Upper lobe of left lung (tissue), 6 donors: Measurements from ENCODE around the gene PRSS48. TPM values are rescaled to one million over a fixed set of nuclear protein-coding genes. Genes with fewer than 3 reads are reported as not detected.

Experiments used
- ATAC-seq, 2 donors: fragments of 200-7000 bp; cut with Tn5 transposase; one replicate each; pipeline ENCODE4 v1.9.1; 2022; ENCODE audit warnings: mild to moderate bottlenecking in 2 of 2, moderate library complexity in 2 of 2; ENCODE audit not compliant: low FRiP score in 2 of 2
- DNase-seq, 2 donors: peaks; one replicate each; pipeline ENCODE4 v3.0.0-alpha.2; 2019 to 2020
- H3K27ac ChIP-seq, 4 donors: fragments of 200-600 bp; sonication (generic); one replicate each; pipeline ENCODE4 v1.5.1; 2016 to 2019
- H3K27me3 ChIP-seq, 4 donors: fragments of 200-600 bp; sonication (generic); one replicate each; pipeline ENCODE4 v1.5.1; 2017 to 2019
- H3K36me3 ChIP-seq, 4 donors: fragments of 200-600 bp; sonication (generic); one replicate each; pipeline ENCODE4 v1.5.1; 2016 to 2019
- H3K4me1 ChIP-seq, 4 donors: fragments of 200-600 bp; sonication (generic); one replicate each; pipeline ENCODE4 v1.5.1; 2018 to 2019
- H3K4me3 ChIP-seq, 4 donors: fragments of 200-600 bp; sonication (generic); one replicate each; pipeline ENCODE4 v1.5.1; 2017 to 2019; ENCODE audit warnings: mild to moderate bottlenecking in 2 of 4, moderate library complexity in 1 of 4
- H3K9me3 ChIP-seq, 4 donors: fragments of 200-600 bp; sonication (generic); one replicate each; pipeline ENCODE4 v1.5.1; 2018 to 2019
- EP300 ChIP-seq, 4 donors: sonication (generic); formaldehyde crosslinking; IDR thresholded peaks; one replicate each; pipeline ENCODE4 v1.5.1; 2017; ENCODE audit warnings: antibody characterized with exemption in 4 of 4, control low read depth in 2 of 4
- POLR2A ChIP-seq, 4 donors: fragments of 450-650 bp; IDR thresholded peaks; one replicate each; pipeline ENCODE4 v1.5.1; 2016 to 2017; ENCODE audit warnings: antibody characterized with exemption in 4 of 4, mild to moderate bottlenecking in 2 of 4
- POLR2AphosphoS5 ChIP-seq, 2 donors: sonication (generic); formaldehyde crosslinking; IDR thresholded peaks; one replicate each; pipeline ENCODE4 v1.5.1; 2017; ENCODE audit warnings: antibody characterized with exemption in 2 of 2
- WGBS, 2 donors: methylation state at CpG; one replicate each; pipeline ENCODE4 v1.1.5; 2017 to 2018; 5-methylcytosine and 5-hydroxymethylcytosine counted together
- total RNA-seq, 6 donors: library from RNA; depleted of rRNA in 4 of 6; stranded (reverse); fragments of >200 nt in 4 of 6; gene quantifications; one replicate each; pipeline versions ENCODE4 v1.1.0 to v1.2.1, GENCODE V29; 2016 to 2021
- TF ChIP-seq, protein P1 (sequence below), 6 experiments: fragments of 450-650 bp in 4 of 6; fragments of 200-600 bp in 2 of 6; sonication (generic) in 2 of 6; IDR thresholded peaks; one replicate each; pipeline ENCODE4 v1.5.1; 2016 to 2019; ENCODE audit warnings: antibody characterized with exemption in 6 of 6
- donor health status: DM: no; HTN: no; CAD: no; lungs with moderate emphysema.
- donor health status: DM: no; HTN: yes; CAD: no; lungs with severe emphysema.

PRSS48 gene
- total RNA-seq, 6 donors from 2014 or later = not detected

DNA sequence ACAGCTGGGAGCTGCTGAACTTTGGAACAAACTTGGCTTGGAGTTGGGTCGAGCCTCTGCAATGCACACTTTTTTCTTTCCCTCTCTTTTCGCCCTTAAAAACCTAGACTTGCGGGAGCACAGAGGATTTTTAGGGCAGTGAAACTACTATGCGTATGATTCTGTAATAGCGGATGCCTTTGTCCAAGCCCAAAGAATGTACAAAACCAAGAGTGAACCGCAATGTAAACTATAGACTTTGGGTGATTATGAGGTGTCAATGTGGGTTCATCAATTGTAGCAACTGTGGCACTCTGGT is 48.9 kb downstream of the PRSS48 start:
- ATAC-seq (no peak), DNase-seq (no peak)
- TF ChIP-seq, protein P1, sequence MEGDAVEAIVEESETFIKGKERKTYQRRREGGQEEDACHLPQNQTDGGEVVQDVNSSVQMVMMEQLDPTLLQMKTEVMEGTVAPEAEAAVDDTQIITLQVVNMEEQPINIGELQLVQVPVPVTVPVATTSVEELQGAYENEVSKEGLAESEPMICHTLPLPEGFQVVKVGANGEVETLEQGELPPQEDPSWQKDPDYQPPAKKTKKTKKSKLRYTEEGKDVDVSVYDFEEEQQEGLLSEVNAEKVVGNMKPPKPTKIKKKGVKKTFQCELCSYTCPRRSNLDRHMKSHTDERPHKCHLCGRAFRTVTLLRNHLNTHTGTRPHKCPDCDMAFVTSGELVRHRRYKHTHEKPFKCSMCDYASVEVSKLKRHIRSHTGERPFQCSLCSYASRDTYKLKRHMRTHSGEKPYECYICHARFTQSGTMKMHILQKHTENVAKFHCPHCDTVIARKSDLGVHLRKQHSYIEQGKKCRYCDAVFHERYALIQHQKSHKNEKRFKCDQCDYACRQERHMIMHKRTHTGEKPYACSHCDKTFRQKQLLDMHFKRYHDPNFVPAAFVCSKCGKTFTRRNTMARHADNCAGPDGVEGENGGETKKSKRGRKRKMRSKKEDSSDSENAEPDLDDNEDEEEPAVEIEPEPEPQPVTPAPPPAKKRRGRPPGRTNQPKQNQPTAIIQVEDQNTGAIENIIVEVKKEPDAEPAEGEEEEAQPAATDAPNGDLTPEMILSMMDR (IDR thresholded peaks at IDR 0.05) = no peak
- TF ChIP-seq POLR2AphosphoS5 (IDR thresholded peaks at IDR 0.05) = no peak
- TF ChIP-seq EP300 (IDR thresholded peaks at IDR 0.05) = no peak
- TF ChIP-seq POLR2A (IDR thresholded peaks at IDR 0.05) = no peak
- H3K4me1 ChIP-seq = peaks cover 3 to 22% (median 4%) of the 10 kb centered on the region in 4 donors
- no peaks in the 10 kb centered on the region for H3K9me3 ChIP-seq
- H3K4me3 ChIP-seq = peak overlapping the region; percentile 56 to 81 (median 66)
- WGBS, 2 donors = 47 to 59% methylated on average over 6 of the region's 6 CpGs
- no peaks in the 10 kb centered on the region for H3K27me3 ChIP-seq
- H3K36me3 ChIP-seq = no peaks in the 10 kb centered on the region
- H3K27ac ChIP-seq = peak overlapping the region; percentile 82 to 89 (median 86)

DNA sequence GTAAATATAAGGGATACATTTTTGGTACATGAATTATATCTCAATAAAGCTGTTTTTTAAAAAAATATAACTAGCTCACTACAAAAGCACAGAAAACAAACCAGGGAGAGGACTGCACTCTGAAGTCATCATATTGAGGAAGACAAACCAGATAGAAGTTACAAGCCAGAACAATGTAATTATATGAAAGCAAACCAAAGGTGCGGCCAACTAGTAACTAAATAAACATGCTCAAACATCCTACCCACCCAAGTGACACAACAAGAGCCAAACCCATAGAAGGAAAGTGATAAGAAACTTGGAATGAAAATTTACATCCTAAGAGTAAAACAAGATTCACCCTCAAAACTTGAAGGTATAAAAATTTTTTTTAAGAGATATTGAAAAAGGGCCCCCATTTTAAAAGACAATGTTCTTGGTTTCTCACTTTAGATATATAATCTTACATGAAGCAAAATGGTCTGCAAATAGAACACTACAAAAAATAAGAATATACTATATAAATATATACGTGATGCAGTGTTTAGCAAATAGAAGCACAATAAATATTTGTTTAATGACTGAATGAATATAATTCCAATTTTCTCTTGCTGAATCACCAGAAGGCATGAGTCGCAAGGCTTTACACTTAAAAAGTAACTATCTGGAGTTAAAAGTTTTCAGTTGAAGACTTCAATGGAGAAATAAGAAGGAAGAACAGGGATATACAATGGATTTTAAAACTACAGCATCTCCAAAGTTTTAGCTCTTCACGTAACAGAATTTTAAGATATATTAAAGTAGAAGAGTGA is 52.5 kb downstream of the PRSS48 start:
- Histone ChIP-seq H3K36me3 (no peaks in the 10 kb centered on the region), H3K9me3 (no peaks in the 10 kb centered on the region), H3K27me3 (no peaks in the 10 kb centered on the region), H3K27ac (no peak overlapping the region), H3K4me1 (peaks cover 0 to 4% (median 0%) of the 10 kb centered on the region in 4 donors), H3K4me3 (no peak overlapping the region)
- no peak for ATAC-seq
- DNase-seq = no peak
- TF ChIP-seq, protein P1 (IDR thresholded peaks at IDR 0.05) = no peak
- TF ChIP-seq EP300 (IDR thresholded peaks at IDR 0.05) (no peak), POLR2A (IDR thresholded peaks at IDR 0.05) (no peak), POLR2AphosphoS5 (IDR thresholded peaks at IDR 0.05) (no peak)
- 77 to 80% methylated on average over 4 of the region's 4 CpGs for WGBS, 2 donors

DNA sequence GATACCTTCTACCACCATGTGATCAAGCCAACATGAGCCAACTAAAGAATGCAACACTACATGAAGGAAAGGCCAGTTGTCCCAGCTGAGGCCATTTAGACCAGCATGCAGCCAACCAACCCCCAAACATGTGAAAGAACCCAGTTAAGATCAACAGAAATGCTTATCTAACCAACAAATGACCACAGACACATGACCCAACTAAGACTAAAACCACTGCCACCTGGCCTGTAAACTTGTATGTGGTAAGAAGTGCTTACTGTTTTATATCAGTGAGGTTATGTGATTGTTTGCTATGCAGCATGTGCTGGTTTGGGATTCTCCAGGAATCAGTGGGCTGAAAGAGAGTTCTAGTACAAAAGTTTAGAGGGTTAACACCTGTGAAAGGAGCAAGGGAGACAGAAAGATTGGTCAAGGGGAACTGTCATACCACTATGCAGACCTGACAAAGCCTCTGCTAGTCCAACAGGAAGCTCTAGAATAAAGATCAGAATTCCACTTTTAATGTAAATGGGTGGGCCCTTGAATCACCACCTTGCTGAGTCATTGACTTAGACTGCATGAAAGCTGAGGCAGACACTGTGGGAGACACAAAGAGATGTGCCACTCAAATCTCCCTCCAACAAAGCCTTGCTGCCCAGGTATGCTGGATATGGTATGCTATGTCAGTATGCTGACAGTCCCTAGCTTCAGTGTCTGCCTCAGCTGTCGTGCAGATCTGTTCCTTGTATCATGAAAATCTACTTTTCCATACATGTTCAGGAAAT is 54.5 kb downstream of the PRSS48 start:
- no peaks in the 10 kb centered on the region for H3K4me1 ChIP-seq
- TF ChIP-seq, protein P1 (IDR thresholded peaks at IDR 0.05) = no peak
- TF ChIP-seq EP300 (IDR thresholded peaks at IDR 0.05) (no peak), POLR2A (IDR thresholded peaks at IDR 0.05) (no peak), POLR2AphosphoS5 (IDR thresholded peaks at IDR 0.05) (no peak)
- H3K4me3 ChIP-seq = no peak overlapping the region
- ATAC-seq (no peak), DNase-seq (no peak)
- H3K9me3 ChIP-seq = no peaks in the 10 kb centered on the region
- WGBS, 2 donors = 80 to 92% methylated on average over 1 of the region's 1 CpG
- no peaks in the 10 kb centered on the region for H3K36me3 ChIP-seq
- no peaks in the 10 kb centered on the region for H3K27me3 ChIP-seq
- H3K27ac ChIP-seq = no peak overlapping the region

DNA sequence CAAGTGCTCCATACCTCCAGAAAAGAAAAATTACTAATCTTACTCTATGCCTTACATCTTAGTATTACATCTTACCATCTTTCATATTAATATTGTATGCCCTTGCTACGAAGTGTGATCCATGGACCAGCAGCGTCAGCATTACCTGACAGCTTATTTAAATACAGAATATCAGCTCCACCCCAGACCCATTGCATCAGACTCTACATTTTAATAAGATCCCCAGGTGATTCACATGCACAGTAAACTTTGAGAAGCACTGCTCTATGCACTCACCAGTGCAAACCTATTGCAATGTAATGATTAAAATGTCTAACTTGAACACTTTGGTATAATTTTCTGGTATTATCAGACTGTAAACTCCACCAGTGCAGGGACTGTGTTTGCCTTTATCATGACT is 62.5 kb downstream of the PRSS48 start:
- WGBS, 2 donors = 93 to 95% methylated on average over 2 of the region's 2 CpGs

More for the DNA sequence above, 62.5 kb downstream of the PRSS48 start:
- TF ChIP-seq EP300 (IDR thresholded peaks at IDR 0.05) (no peak), POLR2A (IDR thresholded peaks at IDR 0.05) (no peak), POLR2AphosphoS5 (IDR thresholded peaks at IDR 0.05) (no peak)
- TF ChIP-seq, protein P1 (IDR thresholded peaks at IDR 0.05) = no peak
- no peaks in the 10 kb centered on the region for H3K36me3 ChIP-seq
- H3K27me3 ChIP-seq = no peaks in the 10 kb centered on the region
- H3K4me1 ChIP-seq = no peaks in the 10 kb centered on the region
- DNase-seq (no peak), ATAC-seq (no peak)
- no peak overlapping the region for H3K27ac ChIP-seq
- no peaks in the 10 kb centered on the region for H3K9me3 ChIP-seq
- no peak overlapping the region for H3K4me3 ChIP-seq
